Measurements from ENCODE around the gene BCAS1. TPM values are rescaled to one million over a fixed set of nuclear protein-coding genes. Genes with fewer than 3 reads are reported as not detected.

Gene BCAS1
- total RNA-seq, 4 donors from 2014 or later: 0.35 to 1.0 TPM; not detected in 2

DNA sequence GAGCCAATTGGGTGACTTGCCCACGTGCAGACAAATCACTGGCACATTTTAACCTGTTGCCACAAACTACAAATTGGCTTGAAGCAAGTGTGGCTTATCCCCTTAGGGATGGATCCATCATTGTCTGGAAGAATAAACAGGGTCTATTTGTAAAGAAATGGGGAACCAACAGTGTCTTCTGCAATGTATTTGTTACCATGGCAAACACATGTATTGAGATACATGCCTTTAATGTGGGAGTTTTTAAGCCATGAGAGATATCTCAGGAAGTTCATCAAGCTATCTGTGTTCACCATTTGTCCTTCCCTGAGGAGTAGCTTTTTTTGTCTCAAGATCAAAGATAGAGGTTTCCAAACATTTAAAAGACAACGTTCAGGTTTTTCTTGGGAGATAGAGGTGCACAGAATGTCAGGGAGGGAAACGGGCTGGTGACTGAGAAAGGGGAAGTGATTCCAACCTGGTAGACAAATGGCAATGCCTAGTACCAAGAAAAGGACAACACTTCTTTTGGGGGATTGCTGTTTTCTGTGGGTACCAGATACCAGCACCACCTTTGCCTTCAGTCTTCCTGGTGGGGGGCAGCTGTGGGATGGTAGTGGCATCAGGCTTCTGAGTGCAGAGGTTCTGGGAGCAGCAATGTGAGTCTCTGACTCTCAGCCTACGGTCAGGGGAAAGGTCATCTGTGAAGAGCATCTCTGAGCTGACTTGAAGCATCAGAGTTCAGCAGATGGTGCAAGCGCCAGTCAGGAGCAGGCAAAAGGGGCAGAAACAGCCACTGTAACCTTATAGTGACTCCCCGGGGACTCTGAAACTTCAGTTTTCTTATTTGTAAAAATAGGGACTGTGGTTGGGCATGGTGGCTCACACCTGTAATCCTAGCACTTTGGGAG lies 20.1 kb upstream of the BCAS1 start:
- TF ChIP-seq POLR2A (IDR thresholded peaks at IDR 0.05): no peak
- no peak for TF ChIP-seq POLR2AphosphoS5 (IDR thresholded peaks at IDR 0.05)
- no peak for TF ChIP-seq EP300 (IDR thresholded peaks at IDR 0.05)
- TF ChIP-seq, protein P1, sequence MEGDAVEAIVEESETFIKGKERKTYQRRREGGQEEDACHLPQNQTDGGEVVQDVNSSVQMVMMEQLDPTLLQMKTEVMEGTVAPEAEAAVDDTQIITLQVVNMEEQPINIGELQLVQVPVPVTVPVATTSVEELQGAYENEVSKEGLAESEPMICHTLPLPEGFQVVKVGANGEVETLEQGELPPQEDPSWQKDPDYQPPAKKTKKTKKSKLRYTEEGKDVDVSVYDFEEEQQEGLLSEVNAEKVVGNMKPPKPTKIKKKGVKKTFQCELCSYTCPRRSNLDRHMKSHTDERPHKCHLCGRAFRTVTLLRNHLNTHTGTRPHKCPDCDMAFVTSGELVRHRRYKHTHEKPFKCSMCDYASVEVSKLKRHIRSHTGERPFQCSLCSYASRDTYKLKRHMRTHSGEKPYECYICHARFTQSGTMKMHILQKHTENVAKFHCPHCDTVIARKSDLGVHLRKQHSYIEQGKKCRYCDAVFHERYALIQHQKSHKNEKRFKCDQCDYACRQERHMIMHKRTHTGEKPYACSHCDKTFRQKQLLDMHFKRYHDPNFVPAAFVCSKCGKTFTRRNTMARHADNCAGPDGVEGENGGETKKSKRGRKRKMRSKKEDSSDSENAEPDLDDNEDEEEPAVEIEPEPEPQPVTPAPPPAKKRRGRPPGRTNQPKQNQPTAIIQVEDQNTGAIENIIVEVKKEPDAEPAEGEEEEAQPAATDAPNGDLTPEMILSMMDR (IDR thresholded peaks at IDR 0.05): no peak
- no peak overlapping the region for H3K27ac ChIP-seq
- H3K27me3 ChIP-seq: peaks cover 6% of the 10 kb centered on the region
- 35 to 70% methylated on average over 3 to 5 of the region's 6 CpGs for WGBS, 2 donors (ENCODE audit: low coverage in 1 of 2)
- no peaks in the 10 kb centered on the region for H3K4me1 ChIP-seq
- H3K9me3 ChIP-seq: no peaks in the 10 kb centered on the region
- no peaks in the 10 kb centered on the region for H3K36me3 ChIP-seq
- H3K4me3 ChIP-seq: no peak overlapping the region
- ATAC-seq: no peak

DNA sequence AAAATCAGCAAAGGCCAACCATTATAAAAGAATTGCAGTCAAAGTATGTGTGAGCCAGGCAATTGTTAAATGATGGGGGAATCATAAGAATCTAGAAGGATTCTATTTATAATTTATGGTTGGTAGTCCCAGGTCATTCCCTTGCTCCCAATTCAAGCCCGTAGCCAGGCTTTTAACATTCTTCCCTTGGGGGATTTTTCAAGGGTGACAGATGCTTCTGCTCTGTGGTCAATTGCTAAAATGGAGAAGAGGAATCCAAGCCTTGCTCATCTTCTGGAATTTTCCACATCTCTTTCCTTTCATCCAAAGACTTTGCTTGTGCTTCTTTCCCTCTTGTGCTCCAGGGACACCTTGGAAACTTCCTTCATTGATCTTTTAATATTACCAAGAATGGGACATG lies 18.0 kb upstream of the BCAS1 start:
- ATAC-seq: no peak
- TF ChIP-seq POLR2AphosphoS5 (IDR thresholded peaks at IDR 0.05) (no peak), POLR2A (IDR thresholded peaks at IDR 0.05) (no peak), EP300 (IDR thresholded peaks at IDR 0.05) (no peak)
- TF ChIP-seq, protein P1 (IDR thresholded peaks at IDR 0.05): no peak
- no peak overlapping the region for H3K4me3 ChIP-seq

DNA sequence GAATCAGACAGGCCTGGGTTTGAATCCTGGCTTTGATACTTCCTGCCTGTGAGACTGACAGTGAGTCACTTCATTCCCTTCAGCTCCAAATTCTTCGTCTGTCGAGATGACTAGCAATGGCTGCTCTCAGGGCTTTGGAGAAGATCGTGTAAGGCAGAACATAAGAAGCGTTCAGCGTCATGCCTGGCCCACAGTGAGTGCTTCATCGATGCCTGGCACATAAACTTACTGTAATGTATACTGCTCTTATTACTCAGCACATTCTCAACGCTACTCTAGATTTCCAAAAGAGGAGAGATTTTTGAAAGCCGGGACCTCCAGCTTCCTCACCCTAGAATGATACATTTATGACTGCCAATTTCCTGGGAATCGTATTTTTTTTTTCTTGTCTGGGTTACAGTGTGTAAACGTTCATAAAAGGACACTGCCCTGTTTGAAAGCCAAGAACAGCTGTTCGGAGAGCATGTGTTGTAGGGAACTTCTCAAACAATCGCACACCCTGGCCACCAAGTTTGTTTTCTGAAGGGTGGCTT lies 16.2 kb upstream of the BCAS1 start:
- Histone ChIP-seq H3K4me1 (no peaks in the 10 kb centered on the region), H3K27me3 (no peaks in the 10 kb centered on the region), H3K4me3 (no peak overlapping the region), H3K27ac (no peak overlapping the region), H3K36me3 (no peaks in the 10 kb centered on the region), H3K9me3 (no peaks in the 10 kb centered on the region)
- WGBS, 2 donors (ENCODE audit: low coverage in 1 of 2): 33 to 57% methylated on average over 7 to 11 of the region's 12 CpGs
- TF ChIP-seq EP300 (IDR thresholded peaks at IDR 0.05): no peak
- ATAC-seq: no peak

More for the DNA sequence above, 18.0 kb upstream of the BCAS1 start:
- 44 to 48% methylated on average over 1 of the region's 1 CpG for WGBS, 2 donors (ENCODE audit: low coverage in 1 of 2)
- Histone ChIP-seq H3K36me3 (no peaks in the 10 kb centered on the region), H3K4me1 (no peaks in the 10 kb centered on the region), H3K27me3 (no peaks in the 10 kb centered on the region), H3K9me3 (no peaks in the 10 kb centered on the region), H3K27ac (no peak overlapping the region)

DNA sequence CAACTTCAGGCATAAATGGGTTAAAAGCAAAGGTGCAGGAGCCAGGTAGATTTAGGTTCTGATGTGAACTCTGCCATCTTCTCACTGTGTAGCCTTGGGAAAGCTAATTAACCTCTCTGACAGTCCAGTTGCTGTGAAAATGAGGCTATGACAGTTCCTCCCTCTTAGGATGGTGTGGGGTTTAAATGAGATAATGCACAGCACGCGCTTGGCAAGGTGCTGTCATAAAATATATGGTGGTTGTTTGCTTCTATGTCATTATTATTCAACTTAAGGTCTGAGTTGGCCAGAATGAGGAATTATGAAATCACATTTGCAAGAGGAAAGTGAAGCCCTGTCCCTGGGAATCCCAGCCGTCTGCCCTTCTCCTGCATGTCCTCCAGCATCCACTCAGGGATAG lies 15.5 kb upstream of the BCAS1 start:
- ATAC-seq: no peak
- no peak overlapping the region for H3K27ac ChIP-seq
- 67 to 76% methylated on average over 3 of the region's 3 CpGs for WGBS, 2 donors (ENCODE audit: low coverage in 1 of 2)
- H3K9me3 ChIP-seq: no peaks in the 10 kb centered on the region
- TF ChIP-seq EP300 (IDR thresholded peaks at IDR 0.05) (no peak), POLR2AphosphoS5 (IDR thresholded peaks at IDR 0.05) (no peak), POLR2A (IDR thresholded peaks at IDR 0.05) (no peak)
- TF ChIP-seq, protein P1 (IDR thresholded peaks at IDR 0.05): no peak
- no peak overlapping the region for H3K4me3 ChIP-seq
- H3K36me3 ChIP-seq: no peaks in the 10 kb centered on the region
- H3K27me3 ChIP-seq: peaks cover 4% of the 10 kb centered on the region
- no peaks in the 10 kb centered on the region for H3K4me1 ChIP-seq

DNA sequence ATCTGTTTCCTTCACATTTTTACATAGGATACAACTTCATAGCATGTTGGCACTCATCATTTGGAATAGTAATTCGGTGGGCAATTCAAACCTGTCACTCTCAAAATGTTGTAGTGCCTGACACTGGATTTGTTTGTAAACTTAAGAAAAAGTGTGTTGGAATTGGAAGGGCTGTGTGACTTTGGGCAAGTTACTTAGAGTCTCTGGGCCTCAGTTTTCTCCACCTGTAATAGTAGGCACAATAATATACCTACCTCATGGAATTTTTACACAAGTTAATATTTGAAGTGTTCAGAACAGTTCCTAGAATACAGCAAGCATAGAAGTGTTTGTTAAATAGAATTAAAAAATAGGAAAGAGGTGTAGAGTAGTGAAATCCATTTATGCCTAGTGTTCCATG lies 15.0 kb upstream of the BCAS1 start:
- no peak for ATAC-seq
- Histone ChIP-seq H3K4me3 (no peak overlapping the region), H3K27ac (no peak overlapping the region), H3K36me3 (no peaks in the 10 kb centered on the region), H3K9me3 (no peaks in the 10 kb centered on the region), H3K4me1 (no peaks in the 10 kb centered on the region), H3K27me3 (peaks cover 6% of the 10 kb centered on the region)
- no peak for TF ChIP-seq EP300 (IDR thresholded peaks at IDR 0.05)
- no peak for TF ChIP-seq POLR2AphosphoS5 (IDR thresholded peaks at IDR 0.05)
- TF ChIP-seq, protein P1 (IDR thresholded peaks at IDR 0.05): no peak
- TF ChIP-seq POLR2A (IDR thresholded peaks at IDR 0.05): no peak
- 89% methylated on average over 1 of the region's 1 CpG; no CpG with 5 or more reads in 1 of the 2 donors for WGBS, 2 donors (ENCODE audit: low coverage in 1 of 2)
